BJ (cell line): Measurements from ENCODE around the gene GRHL3. TPM values are rescaled to one million over a fixed set of nuclear protein-coding genes. Genes with fewer than 3 reads are reported as not detected.

Source experiments
- CTCF ChIA-PET: fragments of 350-600 bp; formaldehyde crosslinking; extraction: SDS; loops from one replicate; lab custom pipeline; 2021; ENCODE audit warnings: antibody characterized with exemption, inconsistent platforms; lab: Yijun Ruan, JAX
- POLR2A ChIA-PET: fragments of 300-600 bp; sonication (Branson Sonifier 250); formaldehyde crosslinking; extraction: SDS; loops from one replicate; lab custom pipeline; 2021; ENCODE audit warnings: antibody characterized with exemption; lab: Charles Lee
- DNase-seq: peaks from one replicate; pipeline ENCODE4 v3.0.0-alpha.2; 2011; ENCODE audit warnings: low read depth
- H3K27me3 ChIP-seq: 2 replicates; pipeline ENCODE4 v1.6.0; 2011; ENCODE audit warnings: low read length; ENCODE audit not compliant: control insufficient read depth, insufficient read depth
- H3K36me3 ChIP-seq: 2 replicates; pipeline ENCODE4 v1.5.1; 2011; ENCODE audit warnings: low read length; ENCODE audit not compliant: control insufficient read depth, insufficient read depth
- H3K4me3 ChIP-seq: 2 replicates; pipeline ENCODE4 v1.5.1; 2011; ENCODE audit warnings: low read depth, mild to moderate bottlenecking, control low read depth, low read length
- polyA plus RNA-seq: library from polyadenylated mRNA; depleted of rRNA; stranded (reverse); fragments of >200 nt; gene quantifications from 2 replicates; pipeline ENCODE4 v1.2.3, GENCODE V29; 2011
- TF ChIP-seq, protein P1 (sequence below): IDR thresholded peaks from 2 replicates; pipeline ENCODE4 v1.5.1; 2011; ENCODE audit warnings: low read depth, mild to moderate bottlenecking, control low read depth, inconsistent platforms, low read length, moderate library complexity; ENCODE audit not compliant: insufficient read depth

Gene GRHL3
- polyA plus RNA-seq, 1 experiment: not detected

DNA sequence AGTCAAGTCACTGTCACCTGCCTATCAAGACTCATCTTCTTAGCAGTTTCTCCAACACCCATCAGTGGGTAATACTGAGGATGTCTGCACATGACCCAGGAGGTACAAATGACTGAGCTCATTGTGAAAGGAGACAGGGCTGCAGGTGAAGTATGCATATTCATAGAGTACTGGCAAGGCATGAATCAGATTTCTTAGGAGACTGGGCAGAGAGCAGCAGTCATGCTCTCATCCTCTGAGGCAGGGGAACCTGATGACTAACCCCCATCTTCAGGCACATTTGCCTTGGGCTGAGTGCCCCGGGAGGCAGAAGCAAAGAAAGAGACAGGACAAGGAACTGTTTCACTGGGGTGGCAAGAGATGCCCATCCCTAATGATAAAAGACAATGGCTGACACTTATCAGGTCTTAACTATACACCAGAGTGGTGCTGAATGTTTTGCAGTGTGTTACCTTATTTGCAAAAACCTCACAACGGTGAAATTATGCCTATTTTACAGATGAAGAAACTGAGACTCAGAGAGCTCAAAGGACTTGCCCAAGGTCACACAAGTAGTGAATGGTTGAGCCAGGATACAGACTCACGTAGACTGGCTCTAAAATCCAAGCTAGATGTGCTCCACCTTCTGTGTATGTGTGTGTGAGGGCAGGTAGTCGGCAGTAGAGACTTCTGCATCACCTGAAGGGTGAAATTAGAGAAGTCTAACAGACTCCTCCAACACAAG lies 9.2 kb upstream of the GRHL3 start:
- TF ChIP-seq, protein P1, sequence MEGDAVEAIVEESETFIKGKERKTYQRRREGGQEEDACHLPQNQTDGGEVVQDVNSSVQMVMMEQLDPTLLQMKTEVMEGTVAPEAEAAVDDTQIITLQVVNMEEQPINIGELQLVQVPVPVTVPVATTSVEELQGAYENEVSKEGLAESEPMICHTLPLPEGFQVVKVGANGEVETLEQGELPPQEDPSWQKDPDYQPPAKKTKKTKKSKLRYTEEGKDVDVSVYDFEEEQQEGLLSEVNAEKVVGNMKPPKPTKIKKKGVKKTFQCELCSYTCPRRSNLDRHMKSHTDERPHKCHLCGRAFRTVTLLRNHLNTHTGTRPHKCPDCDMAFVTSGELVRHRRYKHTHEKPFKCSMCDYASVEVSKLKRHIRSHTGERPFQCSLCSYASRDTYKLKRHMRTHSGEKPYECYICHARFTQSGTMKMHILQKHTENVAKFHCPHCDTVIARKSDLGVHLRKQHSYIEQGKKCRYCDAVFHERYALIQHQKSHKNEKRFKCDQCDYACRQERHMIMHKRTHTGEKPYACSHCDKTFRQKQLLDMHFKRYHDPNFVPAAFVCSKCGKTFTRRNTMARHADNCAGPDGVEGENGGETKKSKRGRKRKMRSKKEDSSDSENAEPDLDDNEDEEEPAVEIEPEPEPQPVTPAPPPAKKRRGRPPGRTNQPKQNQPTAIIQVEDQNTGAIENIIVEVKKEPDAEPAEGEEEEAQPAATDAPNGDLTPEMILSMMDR: no peak
- POLR2A ChIA-PET: no interaction called here
- H3K4me3 ChIP-seq: no peak overlapping the region
- CTCF ChIA-PET: interaction anchor here (0.7 to 3.1 kb wide), 6 partner anchors 11 to 325 kb away, joined by 3 to 19 read pairs (median 6); no protein-coding TSS in a partner anchor
- H3K27me3 ChIP-seq: peaks cover 22% of the 10 kb centered on the region
- no peak for DNase-seq
- no peaks in the 10 kb centered on the region for H3K36me3 ChIP-seq

DNA sequence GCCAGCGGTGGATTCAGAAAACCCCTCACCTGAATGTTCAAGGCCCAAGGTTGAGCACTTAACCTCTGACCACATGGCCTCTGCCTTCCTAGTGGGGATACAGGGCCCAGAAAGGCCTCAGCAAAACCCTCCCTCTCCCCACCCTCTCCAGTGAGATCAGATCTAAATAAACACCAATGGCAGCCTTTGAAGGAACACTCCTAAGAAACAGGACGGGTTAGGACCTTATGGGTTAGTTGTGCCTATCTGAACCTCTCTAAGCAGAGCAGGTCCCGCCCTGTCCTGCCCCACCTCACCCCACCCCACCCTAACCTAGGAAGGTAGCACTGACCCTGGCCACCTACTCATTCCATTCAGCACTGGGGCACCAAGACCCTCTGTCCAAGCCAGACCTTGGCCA lies 7.9 kb upstream of the GRHL3 start:
- ChIA-PET CTCF (interaction anchor here (3.1 kb wide), 1 partner anchor 110 kb away, joined by 19 read pairs; no protein-coding TSS in a partner anchor), POLR2A (no interaction called here)
- H3K4me3 ChIP-seq: no peak overlapping the region
- H3K36me3 ChIP-seq: no peaks in the 10 kb centered on the region
- TF ChIP-seq, protein P1: no peak
- no peak for DNase-seq
- peaks cover 20% of the 10 kb centered on the region for H3K27me3 ChIP-seq

DNA sequence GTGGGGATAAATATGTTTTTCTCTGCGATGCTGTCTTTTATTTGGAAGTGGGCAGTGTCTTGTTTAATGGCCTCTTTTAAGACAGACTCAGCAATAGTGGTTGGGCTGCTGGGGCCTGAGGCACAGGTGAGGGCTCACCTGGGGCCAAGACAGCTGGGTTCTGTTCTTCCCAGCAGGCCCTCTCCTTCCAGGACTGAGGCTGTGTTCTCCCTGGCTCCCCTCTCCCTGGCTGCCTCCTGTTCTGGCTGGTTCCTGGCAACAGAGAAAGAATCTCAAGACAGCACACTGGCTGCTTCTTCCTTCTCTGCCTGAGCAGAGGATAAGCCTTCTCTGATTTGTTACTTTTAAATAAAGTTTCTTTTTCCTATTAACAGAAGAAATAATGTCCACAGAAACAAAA lies 7.4 kb upstream of the GRHL3 start:
- CTCF ChIA-PET: interaction anchor here (2.3 kb wide), 1 partner anchor 113 kb away, joined by 8 read pairs; no protein-coding TSS in a partner anchor
- H3K36me3 ChIP-seq: no peaks in the 10 kb centered on the region
- POLR2A ChIA-PET: no interaction called here

DNA sequence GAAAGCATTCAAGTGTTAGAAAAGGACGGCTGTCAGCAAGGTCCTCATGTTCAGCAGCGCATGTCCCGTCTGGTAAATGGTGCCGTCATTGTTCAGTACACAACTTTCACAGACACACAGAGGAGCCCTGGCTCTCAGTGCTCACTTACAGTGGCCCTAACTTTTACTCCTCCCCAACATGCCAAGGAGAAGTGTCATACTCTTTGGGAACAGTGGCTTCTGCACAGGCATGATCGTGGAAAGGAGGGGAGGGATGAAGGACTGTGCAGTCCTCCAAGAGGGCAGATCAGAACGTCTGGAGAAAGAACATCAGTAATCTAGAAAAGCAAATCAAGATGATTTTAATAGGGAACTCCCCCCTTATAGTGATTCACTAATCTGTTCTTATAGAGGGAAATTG lies 3.8 kb upstream of the GRHL3 start:
- POLR2A ChIA-PET: no interaction called here
- Histone ChIP-seq H3K4me3 (no peak overlapping the region), H3K27me3 (peaks cover 42% of the 10 kb centered on the region), H3K36me3 (no peaks in the 10 kb centered on the region)
- TF ChIP-seq, protein P1: no peak
- CTCF ChIA-PET: no interaction called here
- no peak for DNase-seq

More for the DNA sequence above, 7.4 kb upstream of the GRHL3 start:
- peaks cover 18% of the 10 kb centered on the region for H3K27me3 ChIP-seq
- no peak for DNase-seq
- TF ChIP-seq, protein P1: no peak
- H3K4me3 ChIP-seq: no peak overlapping the region

DNA sequence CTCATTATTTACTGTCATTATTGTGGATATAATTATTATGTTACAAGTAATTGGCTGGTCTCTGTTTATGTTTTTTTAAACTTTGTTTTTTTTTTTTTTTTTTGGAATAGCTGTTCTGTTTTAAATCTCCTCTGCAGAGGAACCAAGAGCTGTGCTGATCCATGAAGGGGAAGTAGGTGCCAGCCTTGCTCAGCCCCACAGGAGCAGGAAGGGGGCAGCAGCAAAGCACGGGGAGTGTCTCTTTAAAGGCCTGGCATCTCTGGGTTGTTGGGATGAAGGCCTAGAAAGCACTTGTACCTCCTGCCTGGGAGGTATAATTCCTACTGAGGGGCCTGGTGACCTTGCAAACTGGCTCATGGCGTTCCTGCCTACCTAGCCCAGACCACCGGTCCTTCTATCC lies 2.5 kb upstream of the GRHL3 start:
- TF ChIP-seq, protein P1: no peak
- Histone ChIP-seq H3K4me3 (no peak overlapping the region), H3K36me3 (no peaks in the 10 kb centered on the region), H3K27me3 (peaks cover 52% of the 10 kb centered on the region)
- no peak for DNase-seq
- POLR2A ChIA-PET: no interaction called here
- CTCF ChIA-PET: interaction anchor here (0.7 to 2.8 kb wide), 2 partner anchors 75 to 115 kb away, joined by 3 to 8 read pairs; no protein-coding TSS in a partner anchor
